ENCODE results near the gene TMSB4X.
"Not testable (repeated sequence)": the region's sequence is repeated elsewhere in the genome, so short reads cannot be mapped to it uniquely, and the experiment has no call there.

Gene TMSB4X

GRCh38 chrX:12976819-12977732, 2.2 kb downstream of the TMSB4X start:
- DNase-seq (ENCODE audit: low read depth): not testable (repeated sequence)

GRCh38 chrX:12977761-12978204, 2.9 kb downstream of the TMSB4X start:
- no peak for DNase-seq (ENCODE audit: low read depth)

GRCh38 chrX:12978205-12979025, 3.5 kb downstream of the TMSB4X start:
- no peak for DNase-seq (ENCODE audit: low read depth)

GRCh38 chrX:12979026-12979607, 4.2 kb downstream of the TMSB4X start:
- no peak for DNase-seq (ENCODE audit: low read depth)

- DNase-seq (ENCODE audit: low read depth): no peak
These were observed 4.7 kb downstream of the TMSB4X start for GRCh38 chrX:12979616-12980015.

- not testable (repeated sequence) for DNase-seq (ENCODE audit: low read depth)
These were observed 5.1 kb downstream of the TMSB4X start for GRCh38 chrX:12980039-12980438.

GRCh38 chrX:12981880-12982279, 7.0 kb downstream of the TMSB4X start:
- DNase-seq (ENCODE audit: low read depth): no peak

- no peak for DNase-seq (ENCODE audit: low read depth)
These were observed 9.9 kb downstream of the TMSB4X start for GRCh38 chrX:12984603-12985319.

GRCh38 chrX:12985331-12985730, 10.4 kb downstream of the TMSB4X start:
- no peak for DNase-seq (ENCODE audit: low read depth)

GRCh38 chrX:12986164-12986779, 11.4 kb downstream of the TMSB4X start:
- DNase-seq (ENCODE audit: low read depth): no peak

GRCh38 chrX:12986886-12987285, 12.0 kb downstream of the TMSB4X start:
- no peak for DNase-seq (ENCODE audit: low read depth)

- no peak for DNase-seq (ENCODE audit: low read depth)
These were observed 12.4 kb downstream of the TMSB4X start for GRCh38 chrX:12987340-12987739.

- DNase-seq (ENCODE audit: low read depth): no peak
These were observed 13.1 kb downstream of the TMSB4X start for GRCh38 chrX:12987900-12988594.

GRCh38 chrX:12988797-12989196, 13.9 kb downstream of the TMSB4X start:
- DNase-seq (ENCODE audit: low read depth): no peak

GRCh38 chrX:12989461-12989860, 14.6 kb downstream of the TMSB4X start:
- no peak for DNase-seq (ENCODE audit: low read depth)

- DNase-seq (ENCODE audit: low read depth): no peak
These were observed 16.7 kb downstream of the TMSB4X start for GRCh38 chrX:12991575-12991974.

GRCh38 chrX:12992544-12993118, 17.7 kb downstream of the TMSB4X start:
- no peak for DNase-seq (ENCODE audit: low read depth)

GRCh38 chrX:12993826-12994225, 18.9 kb downstream of the TMSB4X start:
- DNase-seq (ENCODE audit: low read depth): no peak

GRCh38 chrX:12994321-12994720, 19.4 kb downstream of the TMSB4X start:
- no peak for DNase-seq (ENCODE audit: low read depth)

GRCh38 chrX:12996934-12997435, 22.1 kb downstream of the TMSB4X start:
- DNase-seq (ENCODE audit: low read depth): no peak
